ENCODE measurements around the gene PAFAH1B1.

DNA sequence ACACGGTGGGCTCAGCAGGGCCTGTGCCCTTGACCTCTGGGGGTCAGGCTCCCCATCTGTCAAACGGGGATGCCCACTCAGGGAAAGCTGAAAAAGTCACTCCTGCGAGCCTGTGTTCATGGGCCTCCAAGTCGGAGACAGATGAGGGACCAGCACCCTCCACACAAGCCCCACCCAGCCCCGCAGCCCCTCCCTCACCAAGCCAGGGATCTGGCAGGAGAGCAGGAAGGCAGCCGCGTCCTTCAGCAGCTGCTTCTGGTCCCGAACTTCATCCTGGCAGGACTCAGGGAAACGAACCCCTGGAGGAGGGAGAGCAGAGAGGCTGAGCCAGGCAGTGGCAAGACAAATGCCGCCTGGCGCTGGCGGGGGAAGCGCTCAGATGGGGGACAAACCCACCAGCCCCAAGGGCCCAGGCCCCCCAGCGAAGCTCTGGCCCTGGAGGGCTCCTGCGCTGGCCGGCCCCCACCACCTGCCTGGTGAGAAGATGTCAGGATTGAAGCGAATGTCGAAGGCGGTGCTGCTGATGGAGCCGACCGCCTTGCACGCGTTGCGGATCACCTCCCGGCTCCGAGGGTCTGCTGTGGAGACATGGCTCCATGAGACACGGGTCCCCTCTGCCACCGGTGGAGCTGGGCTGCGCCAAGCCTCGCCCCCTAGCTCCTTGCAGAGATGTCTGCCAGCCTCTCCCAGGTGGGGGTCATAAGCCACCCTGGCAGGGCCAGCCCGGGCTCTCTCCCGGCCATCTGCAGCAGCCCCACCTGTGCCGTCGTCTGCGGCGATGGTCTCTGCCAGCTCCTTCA is 102.7 kb downstream of the PAFAH1B1 start:
- TF ChIP-seq, protein P1, sequence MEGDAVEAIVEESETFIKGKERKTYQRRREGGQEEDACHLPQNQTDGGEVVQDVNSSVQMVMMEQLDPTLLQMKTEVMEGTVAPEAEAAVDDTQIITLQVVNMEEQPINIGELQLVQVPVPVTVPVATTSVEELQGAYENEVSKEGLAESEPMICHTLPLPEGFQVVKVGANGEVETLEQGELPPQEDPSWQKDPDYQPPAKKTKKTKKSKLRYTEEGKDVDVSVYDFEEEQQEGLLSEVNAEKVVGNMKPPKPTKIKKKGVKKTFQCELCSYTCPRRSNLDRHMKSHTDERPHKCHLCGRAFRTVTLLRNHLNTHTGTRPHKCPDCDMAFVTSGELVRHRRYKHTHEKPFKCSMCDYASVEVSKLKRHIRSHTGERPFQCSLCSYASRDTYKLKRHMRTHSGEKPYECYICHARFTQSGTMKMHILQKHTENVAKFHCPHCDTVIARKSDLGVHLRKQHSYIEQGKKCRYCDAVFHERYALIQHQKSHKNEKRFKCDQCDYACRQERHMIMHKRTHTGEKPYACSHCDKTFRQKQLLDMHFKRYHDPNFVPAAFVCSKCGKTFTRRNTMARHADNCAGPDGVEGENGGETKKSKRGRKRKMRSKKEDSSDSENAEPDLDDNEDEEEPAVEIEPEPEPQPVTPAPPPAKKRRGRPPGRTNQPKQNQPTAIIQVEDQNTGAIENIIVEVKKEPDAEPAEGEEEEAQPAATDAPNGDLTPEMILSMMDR (IDR thresholded peaks at IDR 0.05): no peak
- TF ChIP-seq EP300 (IDR thresholded peaks at IDR 0.05; ENCODE audit: low read depth): no peak

Measured in transverse colon (tissue), 3 donors.